ENCODE data around the gene LIAS. TPM values are rescaled to one million over a fixed set of nuclear protein-coding genes. Genes with fewer than 3 reads are reported as not detected.
A peak's percentile ranks its signal among the peaks of the same experiment; 100 is the strongest.

The LIAS gene
- polyA plus RNA-seq, 1 donor from 2014 or later, result 24.6 TPM

DNA sequence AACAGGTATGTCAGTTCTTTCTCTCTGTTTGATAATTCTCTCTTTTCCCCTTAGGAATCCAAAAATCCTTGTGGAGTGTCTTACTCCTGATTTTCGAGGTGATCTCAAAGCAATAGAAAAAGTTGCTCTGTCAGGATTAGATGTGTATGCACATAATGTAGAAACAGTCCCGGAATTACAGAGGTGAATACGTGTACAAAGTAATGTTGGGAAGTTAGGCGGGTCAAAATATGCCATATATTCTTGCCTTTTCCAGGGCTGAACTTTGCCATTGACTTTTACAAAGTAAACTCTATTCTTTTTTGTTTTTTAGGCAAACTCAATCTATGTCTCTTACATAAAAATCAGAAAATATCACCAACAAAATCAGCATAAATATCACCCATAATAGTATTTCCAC is 8.6 kb downstream of the LIAS start:
- Histone ChIP-seq H3K9me3 (ENCODE audit: low read length) (no peaks in the 10 kb centered on the region), H3K79me2 (replicated peaks; ENCODE audit: insufficient read depth, low read length) (no peaks in the 10 kb centered on the region), H3F3A (ENCODE audit: insufficient read depth, low read length, poor library complexity, severe bottlenecking) (no peaks in the 10 kb centered on the region), H3K27me3 (ENCODE audit: insufficient read depth, low read depth, low read length) (no peaks in the 10 kb centered on the region), H3K36me3 (ENCODE audit: insufficient read depth, low read length) (peaks cover 7% of the 10 kb centered on the region), H3K4me3 (ENCODE audit: low read length) (no peak overlapping the region), H3K27ac (ENCODE audit: low read length) (no peak overlapping the region), H3K9ac (ENCODE audit: low read length) (no peak overlapping the region), H3K9me2 (ENCODE audit: insufficient read depth, low read length) (no peaks in the 10 kb centered on the region), H3K4me2 (ENCODE audit: low read length) (no peak overlapping the region), H2AFZ (ENCODE audit: low read depth, low read length) (no peak overlapping the region), H4K20me1 (ENCODE audit: insufficient read depth) (no peaks in the 10 kb centered on the region)
- TF ChIP-seq TAF1 (IDR thresholded peaks at IDR 0.05; ENCODE audit: low read depth) (no peak), POLR2AphosphoS5 (IDR thresholded peaks at IDR 0.05) (no peak), MXI1 (conservative IDR thresholded peaks at IDR 0.05; ENCODE audit: poor library complexity, severe bottlenecking) (no peak), SMC3 (conservative IDR thresholded peaks at IDR 0.05; ENCODE audit: poor library complexity) (no peak), EZH2 (IDR thresholded peaks at IDR 0.05; ENCODE audit: borderline replicate concordance, insufficient read depth, low read length, poor library complexity, severe bottlenecking) (no peak), RAD21 (conservative IDR thresholded peaks at IDR 0.05) (no peak), EP300 (conservative IDR thresholded peaks at IDR 0.05; ENCODE audit: poor library complexity, severe bottlenecking) (no peak)
- TF ChIP-seq, protein P1, sequence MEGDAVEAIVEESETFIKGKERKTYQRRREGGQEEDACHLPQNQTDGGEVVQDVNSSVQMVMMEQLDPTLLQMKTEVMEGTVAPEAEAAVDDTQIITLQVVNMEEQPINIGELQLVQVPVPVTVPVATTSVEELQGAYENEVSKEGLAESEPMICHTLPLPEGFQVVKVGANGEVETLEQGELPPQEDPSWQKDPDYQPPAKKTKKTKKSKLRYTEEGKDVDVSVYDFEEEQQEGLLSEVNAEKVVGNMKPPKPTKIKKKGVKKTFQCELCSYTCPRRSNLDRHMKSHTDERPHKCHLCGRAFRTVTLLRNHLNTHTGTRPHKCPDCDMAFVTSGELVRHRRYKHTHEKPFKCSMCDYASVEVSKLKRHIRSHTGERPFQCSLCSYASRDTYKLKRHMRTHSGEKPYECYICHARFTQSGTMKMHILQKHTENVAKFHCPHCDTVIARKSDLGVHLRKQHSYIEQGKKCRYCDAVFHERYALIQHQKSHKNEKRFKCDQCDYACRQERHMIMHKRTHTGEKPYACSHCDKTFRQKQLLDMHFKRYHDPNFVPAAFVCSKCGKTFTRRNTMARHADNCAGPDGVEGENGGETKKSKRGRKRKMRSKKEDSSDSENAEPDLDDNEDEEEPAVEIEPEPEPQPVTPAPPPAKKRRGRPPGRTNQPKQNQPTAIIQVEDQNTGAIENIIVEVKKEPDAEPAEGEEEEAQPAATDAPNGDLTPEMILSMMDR (IDR thresholded peaks at IDR 0.05; ENCODE audit: poor library complexity, severe bottlenecking), result no peak
- TF ChIP-seq, protein P2, sequence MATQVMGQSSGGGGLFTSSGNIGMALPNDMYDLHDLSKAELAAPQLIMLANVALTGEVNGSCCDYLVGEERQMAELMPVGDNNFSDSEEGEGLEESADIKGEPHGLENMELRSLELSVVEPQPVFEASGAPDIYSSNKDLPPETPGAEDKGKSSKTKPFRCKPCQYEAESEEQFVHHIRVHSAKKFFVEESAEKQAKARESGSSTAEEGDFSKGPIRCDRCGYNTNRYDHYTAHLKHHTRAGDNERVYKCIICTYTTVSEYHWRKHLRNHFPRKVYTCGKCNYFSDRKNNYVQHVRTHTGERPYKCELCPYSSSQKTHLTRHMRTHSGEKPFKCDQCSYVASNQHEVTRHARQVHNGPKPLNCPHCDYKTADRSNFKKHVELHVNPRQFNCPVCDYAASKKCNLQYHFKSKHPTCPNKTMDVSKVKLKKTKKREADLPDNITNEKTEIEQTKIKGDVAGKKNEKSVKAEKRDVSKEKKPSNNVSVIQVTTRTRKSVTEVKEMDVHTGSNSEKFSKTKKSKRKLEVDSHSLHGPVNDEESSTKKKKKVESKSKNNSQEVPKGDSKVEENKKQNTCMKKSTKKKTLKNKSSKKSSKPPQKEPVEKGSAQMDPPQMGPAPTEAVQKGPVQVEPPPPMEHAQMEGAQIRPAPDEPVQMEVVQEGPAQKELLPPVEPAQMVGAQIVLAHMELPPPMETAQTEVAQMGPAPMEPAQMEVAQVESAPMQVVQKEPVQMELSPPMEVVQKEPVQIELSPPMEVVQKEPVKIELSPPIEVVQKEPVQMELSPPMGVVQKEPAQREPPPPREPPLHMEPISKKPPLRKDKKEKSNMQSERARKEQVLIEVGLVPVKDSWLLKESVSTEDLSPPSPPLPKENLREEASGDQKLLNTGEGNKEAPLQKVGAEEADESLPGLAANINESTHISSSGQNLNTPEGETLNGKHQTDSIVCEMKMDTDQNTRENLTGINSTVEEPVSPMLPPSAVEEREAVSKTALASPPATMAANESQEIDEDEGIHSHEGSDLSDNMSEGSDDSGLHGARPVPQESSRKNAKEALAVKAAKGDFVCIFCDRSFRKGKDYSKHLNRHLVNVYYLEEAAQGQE (IDR thresholded peaks at IDR 0.05; ENCODE audit: borderline replicate concordance), result no peak

DNA sequence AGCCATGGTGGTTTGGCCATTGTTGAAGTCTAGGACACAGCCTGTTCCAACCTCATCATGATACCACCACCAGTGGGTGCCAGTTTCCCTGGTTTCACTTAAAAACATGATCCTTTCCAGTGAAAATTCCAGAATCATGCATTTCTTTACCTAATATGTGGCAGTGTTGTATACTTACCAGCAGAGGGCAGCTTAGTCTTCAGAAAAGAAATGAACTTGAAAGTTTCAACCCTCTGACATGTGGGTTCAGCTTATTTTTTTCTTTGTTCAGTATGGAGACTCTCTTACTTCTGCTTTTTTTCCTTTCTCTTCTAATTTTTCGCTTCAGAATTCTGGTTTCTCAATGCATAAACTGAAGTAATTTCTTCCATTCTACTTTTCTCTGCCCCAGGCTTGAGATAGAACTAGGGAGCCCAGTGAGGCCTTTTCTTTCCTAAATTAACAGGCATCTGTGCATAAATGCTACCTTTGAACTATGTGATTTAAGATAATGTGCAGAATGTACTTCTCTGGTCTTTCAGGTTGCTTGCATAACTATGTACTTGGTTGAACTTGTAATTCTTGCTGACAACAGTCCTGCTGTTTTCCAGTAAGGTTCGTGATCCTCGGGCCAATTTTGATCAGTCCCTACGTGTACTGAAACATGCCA is 10.7 kb downstream of the LIAS start:
- no peak overlapping the region for H3K4me3 ChIP-seq (ENCODE audit: low read length)
- H4K20me1 ChIP-seq (ENCODE audit: insufficient read depth), result no peaks in the 10 kb centered on the region
- H3K27ac ChIP-seq (ENCODE audit: low read length), result no peak overlapping the region
- H3K36me3 ChIP-seq (ENCODE audit: insufficient read depth, low read length), result peaks cover 6% of the 10 kb centered on the region
- H3F3A ChIP-seq (ENCODE audit: insufficient read depth, low read length, poor library complexity, severe bottlenecking), result no peaks in the 10 kb centered on the region
- H3K9ac ChIP-seq (ENCODE audit: low read length), result no peak overlapping the region
- H3K79me2 ChIP-seq (replicated peaks; ENCODE audit: insufficient read depth, low read length), result no peaks in the 10 kb centered on the region
- peak; percentile 82 for TF ChIP-seq RAD21 (conservative IDR thresholded peaks at IDR 0.05)
- TF ChIP-seq SMC3 (conservative IDR thresholded peaks at IDR 0.05; ENCODE audit: poor library complexity), result peak; percentile 90
- TF ChIP-seq, protein P2 (IDR thresholded peaks at IDR 0.05; ENCODE audit: borderline replicate concordance), result no peak
- peak; percentile 86 for TF ChIP-seq MXI1 (conservative IDR thresholded peaks at IDR 0.05; ENCODE audit: poor library complexity, severe bottlenecking)
- TF ChIP-seq TAF1 (IDR thresholded peaks at IDR 0.05; ENCODE audit: low read depth), result no peak
- TF ChIP-seq EZH2 (IDR thresholded peaks at IDR 0.05; ENCODE audit: borderline replicate concordance, insufficient read depth, low read length, poor library complexity, severe bottlenecking), result no peak
- no peak for TF ChIP-seq POLR2AphosphoS5 (IDR thresholded peaks at IDR 0.05)
- TF ChIP-seq, protein P1 (IDR thresholded peaks at IDR 0.05; ENCODE audit: poor library complexity, severe bottlenecking), result peak; percentile 94
- no peak overlapping the region for H3K4me2 ChIP-seq (ENCODE audit: low read length)
- H3K9me3 ChIP-seq (ENCODE audit: low read length), result no peaks in the 10 kb centered on the region
- no peaks in the 10 kb centered on the region for H3K27me3 ChIP-seq (ENCODE audit: insufficient read depth, low read depth, low read length)
- H3K9me2 ChIP-seq (ENCODE audit: insufficient read depth, low read length), result no peaks in the 10 kb centered on the region
- no peak overlapping the region for H2AFZ ChIP-seq (ENCODE audit: low read depth, low read length)
